HepG2 (cell line): ENCODE data around the gene PDE3B. TPM values are rescaled to one million over a fixed set of nuclear protein-coding genes. Genes with fewer than 3 reads are reported as not detected.

ENCODE experiments used
- BRD4 ChIP-seq: sonication (generic); formaldehyde crosslinking; IDR thresholded peaks from 2 replicates; pipeline ENCODE4 v1.4.0; 2020; ENCODE audit warnings: missing genetic modification reagents
- GABPB1 ChIP-seq: IDR thresholded peaks from 2 replicates; pipeline ENCODE4 v1.6.1; 2016; ENCODE audit warnings: mild to moderate bottlenecking, missing genetic modification reagents, moderate library complexity, missing compliant biosample characterization
- HES4 ChIP-seq: sonication (generic); formaldehyde crosslinking; IDR thresholded peaks from 2 replicates; pipeline ENCODE4 v1.9.0; 2021; ENCODE audit warnings: mild to moderate bottlenecking, missing genetic modification reagents, borderline replicate concordance
- KLF12 ChIP-seq: sonication (generic); formaldehyde crosslinking; IDR thresholded peaks from 2 replicates; pipeline ENCODE4 v1.4.0; 2020; ENCODE audit warnings: missing genetic modification reagents, borderline replicate concordance
- MTF2 ChIP-seq: sonication (generic); formaldehyde crosslinking; IDR thresholded peaks from 2 replicates; pipeline ENCODE4 v1.5.0; 2020; ENCODE audit warnings: missing genetic modification reagents, borderline replicate concordance
- POLR2AphosphoS5 ChIP-seq: IDR thresholded peaks from 2 replicates; pipeline ENCODE4 v1.6.1; 2012; ENCODE audit warnings: low read depth, low read length
- RAD21 ChIP-seq: fragments of 450-650 bp; formaldehyde crosslinking; IDR thresholded peaks from 2 replicates; pipeline ENCODE4 v1.5.0; 2020; ENCODE audit warnings: mild to moderate bottlenecking
- SAP130 ChIP-seq: IDR thresholded peaks from 2 replicates; pipeline ENCODE4 v1.6.1; 2016; ENCODE audit warnings: low read depth
- SPEN ChIP-seq: sonication (generic); formaldehyde crosslinking; IDR thresholded peaks from 2 replicates; pipeline ENCODE4 v1.5.1; 2020; ENCODE audit warnings: low read depth, mild to moderate bottlenecking, missing genetic modification reagents
- ZFX ChIP-seq: sonication (generic); formaldehyde crosslinking; IDR thresholded peaks from 2 replicates; pipeline ENCODE4 v1.4.0; 2020; ENCODE audit warnings: mild to moderate bottlenecking, low read depth, missing genetic modification reagents, moderate library complexity
- polyA plus RNA-seq, 8 experiments: library from polyadenylated mRNA; depleted of rRNA in 3 of 8; stranded (reverse) in 7 of 8; unstranded in 1 of 8; fragments of >200 nt; fragmentation: Illumina TruSeq in 4 of 8; extraction: Trizol in 4 of 8; gene quantifications; 2 replicates each; pipeline versions ENCODE4 v1.2.1 to v1.2.3, GENCODE V29; 2011 to 2016; ENCODE audit warnings: low read depth in 4 of 8, missing spikeins in 1 of 8, mixed read lengths in 1 of 8; ENCODE audit not compliant: insufficient read depth in 1 of 8
- total RNA-seq, 5 experiments: library from RNA; depleted of rRNA; stranded (reverse); fragments of >200 nt; fragmentation: Illumina TruSeq; extraction: Trizol; gene quantifications; 2 replicates each; pipeline ENCODE4 v1.2.3, GENCODE V29; 2016; ENCODE audit warnings: low read depth in 1 of 5
- TF ChIP-seq, protein P1 (sequence below): sonication (generic); formaldehyde crosslinking; IDR thresholded peaks from 2 replicates; pipeline ENCODE4 v1.4.0; 2020; ENCODE audit warnings: missing genetic modification reagents
- TF ChIP-seq, protein P2 (sequence below): fragments of 450-650 bp; IDR thresholded peaks from 2 replicates; pipeline ENCODE4 v1.6.1; 2016
- TF ChIP-seq, protein P3 (sequence below): sonication (generic); formaldehyde crosslinking; IDR thresholded peaks from 2 replicates; pipeline ENCODE4 v1.5.0; 2020; ENCODE audit warnings: mild to moderate bottlenecking, missing genetic modification reagents
- TF ChIP-seq, protein P4 (sequence below): sonication (generic); formaldehyde crosslinking; IDR thresholded peaks from 2 replicates; pipeline ENCODE4 v1.4.0; 2020; ENCODE audit warnings: missing genetic modification reagents
- TF ChIP-seq, protein P5 (sequence below): sonication (generic); formaldehyde crosslinking; IDR thresholded peaks from 2 replicates; pipeline ENCODE4 v1.5.0; 2020; ENCODE audit warnings: mild to moderate bottlenecking, missing genetic modification reagents

The PDE3B gene
- total and polyA plus RNA-seq, 2 of the 13 experiments (the other 11 are each of a cell fraction or from before 2014, with no cell fraction given) = 14.1 to 26.5 TPM

DNA sequence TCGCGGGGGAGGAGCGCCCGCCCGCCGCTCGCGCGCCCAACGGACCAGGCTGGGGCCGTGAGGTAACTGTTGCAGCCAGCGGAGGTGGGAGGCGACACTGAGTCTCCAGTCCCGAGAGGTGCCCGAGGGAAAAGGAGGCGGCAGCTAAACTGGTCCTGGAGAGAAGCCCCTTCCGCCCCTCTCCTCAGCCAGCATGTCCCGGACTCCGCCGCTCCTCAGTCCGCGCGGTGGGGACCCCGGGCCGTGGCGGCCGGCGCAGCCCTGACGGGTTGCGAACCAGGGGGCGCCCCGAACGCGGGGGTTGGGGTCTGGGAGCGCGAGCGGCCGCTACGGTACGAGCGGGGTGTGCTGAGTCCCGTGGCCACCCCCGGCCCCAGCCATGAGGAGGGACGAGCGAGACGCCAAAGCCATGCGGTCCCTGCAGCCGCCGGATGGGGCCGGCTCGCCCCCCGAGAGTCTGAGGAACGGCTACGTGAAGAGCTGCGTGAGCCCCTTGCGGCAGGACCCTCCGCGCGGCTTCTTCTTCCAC is at the start of gene PDE3B (continued):
- TF ChIP-seq, protein P1, sequence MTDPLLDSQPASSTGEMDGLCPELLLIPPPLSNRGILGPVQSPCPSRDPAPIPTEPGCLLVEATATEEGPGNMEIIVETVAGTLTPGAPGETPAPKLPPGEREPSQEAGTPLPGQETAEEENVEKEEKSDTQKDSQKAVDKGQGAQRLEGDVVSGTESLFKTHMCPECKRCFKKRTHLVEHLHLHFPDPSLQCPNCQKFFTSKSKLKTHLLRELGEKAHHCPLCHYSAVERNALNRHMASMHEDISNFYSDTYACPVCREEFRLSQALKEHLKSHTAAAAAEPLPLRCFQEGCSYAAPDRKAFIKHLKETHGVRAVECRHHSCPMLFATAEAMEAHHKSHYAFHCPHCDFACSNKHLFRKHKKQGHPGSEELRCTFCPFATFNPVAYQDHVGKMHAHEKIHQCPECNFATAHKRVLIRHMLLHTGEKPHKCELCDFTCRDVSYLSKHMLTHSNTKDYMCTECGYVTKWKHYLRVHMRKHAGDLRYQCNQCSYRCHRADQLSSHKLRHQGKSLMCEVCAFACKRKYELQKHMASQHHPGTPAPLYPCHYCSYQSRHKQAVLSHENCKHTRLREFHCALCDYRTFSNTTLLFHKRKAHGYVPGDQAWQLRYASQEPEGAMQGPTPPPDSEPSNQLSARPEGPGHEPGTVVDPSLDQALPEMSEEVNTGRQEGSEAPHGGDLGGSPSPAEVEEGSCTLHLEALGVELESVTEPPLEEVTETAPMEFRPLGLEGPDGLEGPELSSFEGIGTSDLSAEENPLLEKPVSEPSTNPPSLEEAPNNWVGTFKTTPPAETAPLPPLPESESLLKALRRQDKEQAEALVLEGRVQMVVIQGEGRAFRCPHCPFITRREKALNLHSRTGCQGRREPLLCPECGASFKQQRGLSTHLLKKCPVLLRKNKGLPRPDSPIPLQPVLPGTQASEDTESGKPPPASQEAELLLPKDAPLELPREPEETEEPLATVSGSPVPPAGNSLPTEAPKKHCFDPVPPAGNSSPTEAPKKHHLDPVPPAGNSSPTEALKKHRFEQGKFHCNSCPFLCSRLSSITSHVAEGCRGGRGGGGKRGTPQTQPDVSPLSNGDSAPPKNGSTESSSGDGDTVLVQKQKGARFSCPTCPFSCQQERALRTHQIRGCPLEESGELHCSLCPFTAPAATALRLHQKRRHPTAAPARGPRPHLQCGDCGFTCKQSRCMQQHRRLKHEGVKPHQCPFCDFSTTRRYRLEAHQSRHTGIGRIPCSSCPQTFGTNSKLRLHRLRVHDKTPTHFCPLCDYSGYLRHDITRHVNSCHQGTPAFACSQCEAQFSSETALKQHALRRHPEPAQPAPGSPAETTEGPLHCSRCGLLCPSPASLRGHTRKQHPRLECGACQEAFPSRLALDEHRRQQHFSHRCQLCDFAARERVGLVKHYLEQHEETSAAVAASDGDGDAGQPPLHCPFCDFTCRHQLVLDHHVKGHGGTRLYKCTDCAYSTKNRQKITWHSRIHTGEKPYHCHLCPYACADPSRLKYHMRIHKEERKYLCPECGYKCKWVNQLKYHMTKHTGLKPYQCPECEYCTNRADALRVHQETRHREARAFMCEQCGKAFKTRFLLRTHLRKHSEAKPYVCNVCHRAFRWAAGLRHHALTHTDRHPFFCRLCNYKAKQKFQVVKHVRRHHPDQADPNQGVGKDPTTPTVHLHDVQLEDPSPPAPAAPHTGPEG (CRISPR knock-in tag) = peak; percentile 67
- TF ChIP-seq BRD4 (CRISPR knock-in tag) (0 out of 2 replicates have a peak, but pooled peaks have one; percentile 6), GABPB1 (CRISPR knock-in tag) (peak; percentile 63; the same call in 1 of the 2 replicates), SPEN (CRISPR knock-in tag) (no peak; the same call in 1 of the 2 replicates), MTF2 (peak; percentile 65; the same call in 1 of the 2 replicates), HES4 (peak; percentile 79), SAP130 (peak; percentile 63), ZFX (CRISPR knock-in tag) (peak; percentile 8; the same call in 1 of the 2 replicates), RAD21 (CRISPR knock-in tag) (peak; percentile 56), KLF12 (CRISPR knock-in tag) (0 out of 2 replicates have a peak, but pooled peaks have one; percentile 27), POLR2AphosphoS5 (peak; percentile 86)
- TF ChIP-seq, protein P2, sequence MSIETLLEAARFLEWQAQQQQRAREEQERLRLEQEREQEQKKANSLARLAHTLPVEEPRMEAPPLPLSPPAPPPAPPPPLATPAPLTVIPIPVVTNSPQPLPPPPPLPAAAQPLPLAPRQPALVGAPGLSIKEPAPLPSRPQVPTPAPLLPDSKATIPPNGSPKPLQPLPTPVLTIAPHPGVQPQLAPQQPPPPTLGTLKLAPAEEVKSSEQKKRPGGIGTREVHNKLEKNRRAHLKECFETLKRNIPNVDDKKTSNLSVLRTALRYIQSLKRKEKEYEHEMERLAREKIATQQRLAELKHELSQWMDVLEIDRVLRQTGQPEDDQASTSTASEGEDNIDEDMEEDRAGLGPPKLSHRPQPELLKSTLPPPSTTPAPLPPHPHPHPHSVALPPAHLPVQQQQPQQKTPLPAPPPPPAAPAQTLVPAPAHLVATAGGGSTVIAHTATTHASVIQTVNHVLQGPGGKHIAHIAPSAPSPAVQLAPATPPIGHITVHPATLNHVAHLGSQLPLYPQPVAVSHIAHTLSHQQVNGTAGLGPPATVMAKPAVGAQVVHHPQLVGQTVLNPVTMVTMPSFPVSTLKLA = no peak
- TF ChIP-seq, protein P3, sequence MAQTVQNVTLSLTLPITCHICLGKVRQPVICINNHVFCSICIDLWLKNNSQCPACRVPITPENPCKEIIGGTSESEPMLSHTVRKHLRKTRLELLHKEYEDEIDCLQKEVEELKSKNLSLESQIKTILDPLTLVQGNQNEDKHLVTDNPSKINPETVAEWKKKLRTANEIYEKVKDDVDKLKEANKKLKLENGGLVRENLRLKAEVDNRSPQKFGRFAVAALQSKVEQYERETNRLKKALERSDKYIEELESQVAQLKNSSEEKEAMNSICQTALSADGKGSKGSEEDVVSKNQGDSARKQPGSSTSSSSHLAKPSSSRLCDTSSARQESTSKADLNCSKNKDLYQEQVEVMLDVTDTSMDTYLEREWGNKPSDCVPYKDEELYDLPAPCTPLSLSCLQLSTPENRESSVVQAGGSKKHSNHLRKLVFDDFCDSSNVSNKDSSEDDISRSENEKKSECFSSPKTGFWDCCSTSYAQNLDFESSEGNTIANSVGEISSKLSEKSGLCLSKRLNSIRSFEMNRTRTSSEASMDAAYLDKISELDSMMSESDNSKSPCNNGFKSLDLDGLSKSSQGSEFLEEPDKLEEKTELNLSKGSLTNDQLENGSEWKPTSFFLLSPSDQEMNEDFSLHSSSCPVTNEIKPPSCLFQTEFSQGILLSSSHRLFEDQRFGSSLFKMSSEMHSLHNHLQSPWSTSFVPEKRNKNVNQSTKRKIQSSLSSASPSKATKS = no peak; the same call in 1 of the 2 replicates
- TF ChIP-seq, protein P4, sequence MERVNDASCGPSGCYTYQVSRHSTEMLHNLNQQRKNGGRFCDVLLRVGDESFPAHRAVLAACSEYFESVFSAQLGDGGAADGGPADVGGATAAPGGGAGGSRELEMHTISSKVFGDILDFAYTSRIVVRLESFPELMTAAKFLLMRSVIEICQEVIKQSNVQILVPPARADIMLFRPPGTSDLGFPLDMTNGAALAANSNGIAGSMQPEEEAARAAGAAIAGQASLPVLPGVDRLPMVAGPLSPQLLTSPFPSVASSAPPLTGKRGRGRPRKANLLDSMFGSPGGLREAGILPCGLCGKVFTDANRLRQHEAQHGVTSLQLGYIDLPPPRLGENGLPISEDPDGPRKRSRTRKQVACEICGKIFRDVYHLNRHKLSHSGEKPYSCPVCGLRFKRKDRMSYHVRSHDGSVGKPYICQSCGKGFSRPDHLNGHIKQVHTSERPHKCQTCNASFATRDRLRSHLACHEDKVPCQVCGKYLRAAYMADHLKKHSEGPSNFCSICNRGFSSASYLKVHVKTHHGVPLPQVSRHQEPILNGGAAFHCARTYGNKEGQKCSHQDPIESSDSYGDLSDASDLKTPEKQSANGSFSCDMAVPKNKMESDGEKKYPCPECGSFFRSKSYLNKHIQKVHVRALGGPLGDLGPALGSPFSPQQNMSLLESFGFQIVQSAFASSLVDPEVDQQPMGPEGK = peak; percentile 59
- TF ChIP-seq, protein P5, sequence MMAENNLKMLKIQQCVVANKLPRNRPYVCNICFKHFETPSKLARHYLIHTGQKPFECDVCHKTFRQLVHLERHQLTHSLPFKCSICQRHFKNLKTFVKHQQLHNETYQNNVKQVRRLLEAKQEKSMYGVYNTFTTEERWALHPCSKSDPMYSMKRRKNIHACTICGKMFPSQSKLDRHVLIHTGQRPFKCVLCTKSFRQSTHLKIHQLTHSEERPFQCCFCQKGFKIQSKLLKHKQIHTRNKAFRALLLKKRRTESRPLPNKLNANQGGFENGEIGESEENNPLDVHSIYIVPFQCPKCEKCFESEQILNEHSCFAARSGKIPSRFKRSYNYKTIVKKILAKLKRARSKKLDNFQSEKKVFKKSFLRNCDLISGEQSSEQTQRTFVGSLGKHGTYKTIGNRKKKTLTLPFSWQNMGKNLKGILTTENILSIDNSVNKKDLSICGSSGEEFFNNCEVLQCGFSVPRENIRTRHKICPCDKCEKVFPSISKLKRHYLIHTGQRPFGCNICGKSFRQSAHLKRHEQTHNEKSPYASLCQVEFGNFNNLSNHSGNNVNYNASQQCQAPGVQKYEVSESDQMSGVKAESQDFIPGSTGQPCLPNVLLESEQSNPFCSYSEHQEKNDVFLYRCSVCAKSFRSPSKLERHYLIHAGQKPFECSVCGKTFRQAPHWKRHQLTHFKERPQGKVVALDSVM = peak; percentile 36; the same call in 1 of the 2 replicates
